H1 (cell line): ENCODE results near the gene ALDH1A2. TPM values are rescaled to one million over a fixed set of nuclear protein-coding genes. Genes with fewer than 3 reads are reported as not detected.

Experiments
- CTCF ChIA-PET: fragments of 300-600 bp; sonication (Branson Sonifier 250); formaldehyde crosslinking; loops from one replicate; lab custom pipeline; 2021; ENCODE audit not compliant: partially characterized antibody; lab: Charles Lee
- POLR2A ChIA-PET: fragments of 300-600 bp; sonication (Branson Sonifier 250); formaldehyde crosslinking; loops from one replicate; lab custom pipeline; 2021; ENCODE audit warnings: inconsistent platforms; ENCODE audit not compliant: partially characterized antibody; lab: Charles Lee
- DNase-seq, 2 experiments: peaks; one replicate each; pipeline versions ENCODE4 v3.0.0 to v3.0.0-alpha.2; 2010 to 2022; ENCODE audit warnings: low spot score in 2 of 2, low read depth in 1 of 2, mixed read lengths in 1 of 2
- FAIRE-seq: peaks from 2 replicates; lab custom pipeline; 2011; peaks lifted over from hg19 to GRCh38; lab: Jason Lieb, UNC
- H2AFZ ChIP-seq: 2 replicates; pipeline ENCODE4 v1.8.1; 2012; ENCODE audit warnings: low read length, inconsistent platforms
- H2AK5ac ChIP-seq: 2 replicates; pipeline ENCODE4 v1.6.1; 2013; ENCODE audit warnings: low read depth, low read length
- H2BK120ac ChIP-seq: replicated peaks from 2 replicates; pipeline ENCODE3; 2013; ENCODE audit warnings: low read depth, low read length, inconsistent platforms
- H2BK12ac ChIP-seq: 2 replicates; pipeline ENCODE4 v1.6.1; 2013; ENCODE audit warnings: low read depth, low read length
- H2BK15ac ChIP-seq: 2 replicates; pipeline ENCODE4 v1.6.1; 2013; ENCODE audit warnings: low read length
- H2BK20ac ChIP-seq: 2 replicates; pipeline ENCODE4 v1.6.1; 2013; ENCODE audit warnings: low read length
- H2BK5ac ChIP-seq: 2 replicates; pipeline ENCODE4 v1.6.1; 2013; ENCODE audit warnings: low read depth, low read length
- H3K14ac ChIP-seq: 2 replicates; pipeline ENCODE4 v1.6.1; 2013; ENCODE audit warnings: inconsistent platforms; ENCODE audit not compliant: insufficient read length
- H3K18ac ChIP-seq: 2 replicates; pipeline ENCODE4 v1.6.1; 2013; ENCODE audit warnings: low read length; ENCODE audit errors: extremely low read depth
- H3K23ac ChIP-seq: 2 replicates; pipeline ENCODE4 v1.6.1; 2013; ENCODE audit warnings: inconsistent platforms; ENCODE audit not compliant: insufficient read length
- H3K23me2 ChIP-seq: 2 replicates; pipeline ENCODE4 v1.6.1; 2013; ENCODE audit warnings: low read depth, low read length
- H3K27ac ChIP-seq: 2 replicates; pipeline ENCODE4 v1.6.1; 2011; ENCODE audit warnings: low read depth, low read length, inconsistent platforms
- H3K27me3 ChIP-seq, 4 experiments: replicated peaks in 1 of 4; 1 replicate in 1 of 4; 2 replicates in 3 of 4; pipeline versions ENCODE4 v1.6.1 to v1.8.1; 2011 to 2013; ENCODE audit warnings: low read length in 3 of 4, mild to moderate bottlenecking in 3 of 4, inconsistent platforms in 2 of 4, mixed read lengths in 2 of 4, moderate library complexity in 1 of 4; ENCODE audit not compliant: control insufficient read depth in 3 of 4, insufficient read depth in 3 of 4; ENCODE audit errors: extremely low read depth in 1 of 4
- H3K36me3 ChIP-seq, 4 experiments: 2 replicates each; pipeline versions ENCODE4 v1.6.1 to v1.8.1; 2011 to 2013; ENCODE audit warnings: mild to moderate bottlenecking in 4 of 4, low read length in 3 of 4, moderate library complexity in 2 of 4, control low read depth in 1 of 4, inconsistent platforms in 1 of 4; ENCODE audit not compliant: insufficient read depth in 4 of 4, control insufficient read depth in 2 of 4
- H3K4ac ChIP-seq: replicated peaks from 2 replicates; pipeline ENCODE3; 2013; ENCODE audit warnings: low read length, low read depth, mixed read lengths, inconsistent platforms; ENCODE audit not compliant: insufficient read length
- H3K4me1 ChIP-seq, 4 experiments: replicated peaks in 1 of 4; 1 replicate in 1 of 4; 2 replicates in 3 of 4; pipeline versions ENCODE4 v1.6.1 to v1.8.1; 2011 to 2013; ENCODE audit warnings: low read length in 3 of 4, inconsistent platforms in 2 of 4, mixed read lengths in 1 of 4; ENCODE audit not compliant: insufficient read depth in 4 of 4, control insufficient read depth in 3 of 4
- H3K4me2 ChIP-seq, 2 experiments: 2 replicates each; pipeline versions ENCODE4 v1.6.1 to v1.8.1; 2011 to 2013; ENCODE audit warnings: low read depth in 2 of 2, low read length in 2 of 2, control low read depth in 1 of 2, inconsistent platforms in 1 of 2, mild to moderate bottlenecking in 1 of 2; ENCODE audit not compliant: insufficient read depth in 1 of 2
- H3K4me3 ChIP-seq, 4 experiments: fragments of 200-600, 300-600 bp in 1 of 4; sonication (generic), shearing (Covaris generic), sonication (Bioruptor Twin) in 1 of 4; 2 replicates each; pipeline versions ENCODE4 v1.5.1 to v1.8.1; 2011 to 2016; ENCODE audit warnings: low read length in 4 of 4, low read depth in 3 of 4, control low read depth in 2 of 4, inconsistent platforms in 2 of 4, mild to moderate bottlenecking in 2 of 4, mixed read lengths in 1 of 4, moderate library complexity in 1 of 4; ENCODE audit not compliant: insufficient read depth in 2 of 4; ENCODE audit errors: extremely low read depth in 1 of 4
- H3K56ac ChIP-seq: replicated peaks from 2 replicates; pipeline ENCODE3; 2013; ENCODE audit warnings: low read depth, mild to moderate bottlenecking, mixed read lengths, low read length, inconsistent platforms; ENCODE audit not compliant: insufficient read length
- H3K79me1 ChIP-seq: 2 replicates; pipeline ENCODE4 v1.6.1; 2013; ENCODE audit warnings: low read depth, low read length, control low read depth
- H3K79me2 ChIP-seq, 2 experiments: 2 replicates each; pipeline versions ENCODE4 v1.6.1 to v1.8.1; 2012 to 2013; ENCODE audit warnings: low read length in 2 of 2, mild to moderate bottlenecking in 2 of 2, inconsistent platforms in 1 of 2; ENCODE audit not compliant: insufficient read depth in 2 of 2, control insufficient read depth in 1 of 2
- H3K9ac ChIP-seq, 4 experiments: replicated peaks in 1 of 4; 1 replicate in 1 of 4; 2 replicates in 3 of 4; pipeline versions ENCODE4 v1.6.1 to v1.8.1; 2011 to 2013; ENCODE audit warnings: low read depth in 3 of 4, low read length in 3 of 4, control low read depth in 2 of 4, mild to moderate bottlenecking in 2 of 4, moderate library complexity in 2 of 4, inconsistent platforms in 1 of 4; ENCODE audit errors: extremely low read depth in 1 of 4
- H3K9me3 ChIP-seq, 2 experiments: 2 replicates each; pipeline versions ENCODE4 v1.6.1 to v1.8.1; 2012 to 2013; ENCODE audit warnings: mild to moderate bottlenecking in 2 of 2, moderate library complexity in 2 of 2, control low read depth in 1 of 2, inconsistent platforms in 1 of 2, low read depth in 1 of 2, low read length in 1 of 2, mixed read lengths in 1 of 2; ENCODE audit not compliant: insufficient read depth in 2 of 2
- H4K20me1 ChIP-seq, 2 experiments: replicated peaks in 1 of 2; 2 replicates each; pipeline versions ENCODE3 to v1.8.1; 2011 to 2013; ENCODE audit warnings: inconsistent platforms in 2 of 2, low read length in 2 of 2, mild to moderate bottlenecking in 1 of 2; ENCODE audit not compliant: insufficient read depth in 2 of 2, control insufficient read depth in 1 of 2
- H4K5ac ChIP-seq: 2 replicates; pipeline ENCODE4 v1.6.1; 2013; ENCODE audit warnings: low read length, low read depth, mixed read lengths, inconsistent platforms; ENCODE audit not compliant: insufficient read length
- H4K8ac ChIP-seq: 2 replicates; pipeline ENCODE4 v1.8.0; 2013; ENCODE audit warnings: mild to moderate bottlenecking, moderate library complexity, low read length, inconsistent platforms; ENCODE audit not compliant: insufficient read depth; ENCODE audit errors: extremely low read depth
- H4K91ac ChIP-seq: replicated peaks from 2 replicates; pipeline ENCODE3; 2013; ENCODE audit warnings: low read length, mixed read lengths, inconsistent platforms; ENCODE audit not compliant: insufficient read length
- ATF2 ChIP-seq: IDR thresholded peaks from 2 replicates; pipeline ENCODE4 v1.6.1; 2012; ENCODE audit warnings: low read length, inconsistent platforms
- CHD1 ChIP-seq: IDR thresholded peaks from 2 replicates; pipeline ENCODE4 v1.6.1; 2012; ENCODE audit warnings: low read depth, low read length, improper control_type of control experiment
- E2F6 ChIP-seq: IDR thresholded peaks from 2 replicates; pipeline ENCODE4 v1.6.1; 2012; ENCODE audit warnings: inconsistent platforms
- EP300 ChIP-seq, 2 experiments: IDR thresholded peaks; 1 replicate in 1 of 2; 2 replicates in 1 of 2; pipeline ENCODE4 v1.6.1; 2011 to 2012; ENCODE audit warnings: low read depth in 2 of 2, low read length in 2 of 2, mild to moderate bottlenecking in 2 of 2, borderline replicate concordance in 1 of 2, inconsistent platforms in 1 of 2, moderate library complexity in 1 of 2
- EZH2 ChIP-seq: fragments of 200-600 bp; sonication (generic); IDR thresholded peaks from 2 replicates; pipeline ENCODE4 v1.7.1; 2012; ENCODE audit warnings: low read depth, mild to moderate bottlenecking, moderate library complexity, low read length, inconsistent platforms; ENCODE audit not compliant: severe bottlenecking
- KDM4A ChIP-seq: IDR thresholded peaks from one replicate; pipeline ENCODE4 v1.7.1; 2012; ENCODE audit warnings: low read depth, mild to moderate bottlenecking, moderate library complexity, low read length, inconsistent platforms; ENCODE audit not compliant: severe bottlenecking
- RNF2 ChIP-seq: fragments of 200-900, 300-1000 bp; sonication (generic); IDR thresholded peaks from 2 replicates; pipeline ENCODE4 v1.7.1; 2016; ENCODE audit warnings: borderline replicate concordance, low read depth, mild to moderate bottlenecking, antibody characterized with exemption, low read length; ENCODE audit not compliant: poor library complexity, severe bottlenecking; ENCODE audit errors: missing control alignments
- WGBS, 2 experiments: shearing (Covaris generic) in 1 of 2; methylation state at CpG; one replicate each; pipeline versions ENCODE4 v1.1.6 to v1.1.7; 2013 to 2015; ENCODE audit warnings: low lambda C conversion rate in 2 of 2, mixed read lengths in 2 of 2, inconsistent platforms in 1 of 2, low coverage in 1 of 2, missing lambda C conversion rate in 1 of 2; ENCODE audit not compliant: insufficient replicate concordance in 2 of 2, insufficient coverage in 1 of 2, insufficient read length in 1 of 2; ENCODE audit errors: extremely low coverage in 1 of 2, missing lambda C conversion rate in 1 of 2; 5-methylcytosine and 5-hydroxymethylcytosine counted together
- polyA plus RNA-seq, 7 experiments: library from polyadenylated mRNA; depleted of rRNA in 3 of 7; stranded (reverse) in 5 of 7; unstranded in 2 of 7; fragments of >200 nt in 5 of 7; fragments of 200-250 nt in 2 of 7; gene quantifications; 1 replicate in 5 of 7; 2 replicates in 1 of 7; 4 replicates in 1 of 7; pipeline versions ENCODE4 v1.2.1 to v1.2.3, GENCODE V29; 2011 to 2013; ENCODE audit warnings: missing spikeins in 2 of 7, mixed read lengths in 2 of 7
- total RNA-seq: library from RNA; stranded (reverse); fragmentation: NEBNext Ultra II Directional; extraction: Animal tissue kit (Norgen Biotek cat#: 25700); gene quantifications from 2 replicates; pipeline ENCODE4 v1.2.1, GENCODE V29; 2021

The ALDH1A2 gene
- total and polyA plus RNA-seq, 2 of the 8 experiments (the other 6 are each of a cell fraction or from before 2014, with no cell fraction given) = 0.06 to 0.24 TPM

GRCh38 chr15:57994221-57995049 is 71.1 kb downstream of the ALDH1A2 start:
- Histone ChIP-seq H2AFZ (no peak overlapping the region), H3K18ac (no peak overlapping the region), H2BK12ac (no peak overlapping the region), H3K27ac (no peak overlapping the region), H2BK5ac (no peak overlapping the region)
- no peak for FAIRE-seq
- 91% methylated on average over 3 of the region's 3 CpGs; no CpG with 5 or more reads in 1 of the 2 experiments for WGBS, 2 experiments
- CTCF ChIA-PET = interaction anchor here (0.6 to 1.9 kb wide), 6 partner anchors 13 to 1697 kb away, joined by 3 to 5 read pairs (median 4); no protein-coding TSS in a partner anchor
- TF ChIP-seq E2F6 (no peak), EZH2 (no peak), CHD1 (no peak), ATF2 (no peak), RNF2 (no peak), EP300 (IDR thresholded peaks at IDR 0.05; ENCODE audit: borderline replicate concordance in 1 of 2, low read depth in 2 of 2, low read length in 2 of 2) (no peak), KDM4A (no peak)
- TF ChIP-seq, all 59 proteins: peak for 0
- Histone ChIP-seq H3K4me3 (no peak overlapping the region), H4K20me1 (no peaks in the 10 kb centered on the region), H2BK120ac (no peak overlapping the region), H3K23ac (no peak overlapping the region), H3K14ac (no peak overlapping the region), H4K5ac (no peak overlapping the region), H3K9ac (no peak overlapping the region), H3K4me1 (no peaks in the 10 kb centered on the region), H4K8ac (no peak overlapping the region), H3K23me2 (no peaks in the 10 kb centered on the region), H3K56ac (no peak overlapping the region), H2AK5ac (no peak overlapping the region), H3K36me3 (no peaks in the 10 kb centered on the region; a peak in 1 of 8 replicates), H3K4me2 (no peak overlapping the region), H2BK20ac (no peak overlapping the region), H2BK15ac (no peak overlapping the region), H3K79me1 (no peaks in the 10 kb centered on the region), H3K4ac (no peak overlapping the region), H3K9me3 (no peaks in the 10 kb centered on the region), H3K79me2 (no peaks in the 10 kb centered on the region), H4K91ac (no peak overlapping the region), H3K27me3 (no peaks in the 10 kb centered on the region)
- POLR2A ChIA-PET = interaction anchor here (0.9 kb wide), 1 partner anchor 72 kb away, joined by 3 read pairs; no protein-coding TSS in a partner anchor
- no peak for DNase-seq
